ENCODE measurements around the gene MOV10L1. TPM values are rescaled to one million over a fixed set of nuclear protein-coding genes. Genes with fewer than 3 reads are reported as not detected.

The MOV10L1 gene
- not detected for total RNA-seq
- long read RNA-seq: 0 reads

- DNase-seq (peak; percentile 58), ATAC-seq (ENCODE audit: poor library complexity) (no peak)
Observed at GRCh38 chr22:50089682-50090411, at the start of gene MOV10L1. Gene MOV10L1, plus strand, starts transcription at chr22:50090006. Its CDS starts 83 bp downstream, at chr22:50090089.

GRCh38 chr22:50040717-50041116, 49.1 kb upstream of the MOV10L1 start:
- ATAC-seq (ENCODE audit: poor library complexity) (no peak), DNase-seq (peak; percentile 26)
- intact Hi-C loops (cut with DNase I): no loop called here

More at GRCh38 chr22:50089682-50090411, at the start of gene MOV10L1:
- intact Hi-C loops (cut with DNase I): no loop called here

GRCh38 chr22:50041361-50042065, 48.3 kb upstream of the MOV10L1 start:
- ATAC-seq (ENCODE audit: poor library complexity): no peak
- intact Hi-C loops (cut with DNase I): no loop called here
- DNase-seq: peak; percentile 29

- ATAC-seq (ENCODE audit: poor library complexity): no peak
- intact Hi-C loops (cut with DNase I): no loop called here
Observed at GRCh38 chr22:50044485-50045118, 45.2 kb upstream of the MOV10L1 start.

GRCh38 chr22:50045211-50046018, 44.4 kb upstream of the MOV10L1 start:
- intact Hi-C loops (cut with DNase I): no loop called here
- ATAC-seq (ENCODE audit: poor library complexity) (no peak), DNase-seq (no peak)

More at GRCh38 chr22:50044485-50045118, 45.2 kb upstream of the MOV10L1 start:
- no peak for DNase-seq

- DNase-seq (no peak), ATAC-seq (ENCODE audit: poor library complexity) (no peak)
- intact Hi-C loops (cut with DNase I): no loop called here
Observed at GRCh38 chr22:50046019-50046415, 43.8 kb upstream of the MOV10L1 start.

- peak; percentile 36 for DNase-seq
- intact Hi-C loops (cut with DNase I): no loop called here
- ATAC-seq (ENCODE audit: poor library complexity): no peak
Observed at GRCh38 chr22:50046481-50047245, 43.1 kb upstream of the MOV10L1 start.

GRCh38 chr22:50047346-50047745, 42.5 kb upstream of the MOV10L1 start:
- intact Hi-C loops (cut with DNase I): no loop called here
- DNase-seq: peak; percentile 30
- ATAC-seq (ENCODE audit: poor library complexity): no peak

- intact Hi-C loops (cut with DNase I): no loop called here
- no peak for DNase-seq
- ATAC-seq (ENCODE audit: poor library complexity): no peak
Observed at GRCh38 chr22:50048061-50048765, 41.6 kb upstream of the MOV10L1 start.

GRCh38 chr22:50048836-50049235, 41.0 kb upstream of the MOV10L1 start:
- intact Hi-C loops (cut with DNase I): no loop called here
- no peak for ATAC-seq (ENCODE audit: poor library complexity)
- peak; percentile 25 for DNase-seq

- DNase-seq (peak; percentile 26), ATAC-seq (ENCODE audit: poor library complexity) (no peak)
- intact Hi-C loops (cut with DNase I): no loop called here
Observed at GRCh38 chr22:50049299-50050195, 40.3 kb upstream of the MOV10L1 start.

GRCh38 chr22:50051930-50052329, 37.9 kb upstream of the MOV10L1 start:
- intact Hi-C loops (cut with DNase I): no loop called here
- no peak for DNase-seq
- ATAC-seq (ENCODE audit: poor library complexity): no peak

- intact Hi-C loops (cut with DNase I): no loop called here
- DNase-seq: no peak
- no peak for ATAC-seq (ENCODE audit: poor library complexity)
Observed at GRCh38 chr22:50053861-50054260, 35.9 kb upstream of the MOV10L1 start.

- DNase-seq (no peak), ATAC-seq (ENCODE audit: poor library complexity) (no peak)
- intact Hi-C loops (cut with DNase I): no loop called here
Observed at GRCh38 chr22:50056214-50056972, 33.4 kb upstream of the MOV10L1 start.

GRCh38 chr22:50057278-50058060, 32.3 kb upstream of the MOV10L1 start:
- DNase-seq (no peak), ATAC-seq (ENCODE audit: poor library complexity) (no peak)
- intact Hi-C loops (cut with DNase I): no loop called here
